Measurements from ENCODE around the gene PBX2.

GRCh38 chr6:32188381-32189068, 1.5 kb downstream of the PBX2 start:
- TF ChIP-seq CTCF (IDR thresholded peaks at IDR 0.05) = no peak
- TF ChIP-seq POLR2AphosphoS5 (IDR thresholded peaks at IDR 0.05) = peak in 1 of 3 donors; percentile 17
- TF ChIP-seq POLR2A (IDR thresholded peaks at IDR 0.05) = peak; percentile 9

Measured in breast epithelium (tissue), 3 donors.